HG03558 (cell line): ENCODE measurements around the gene ETS2.

Experiments
- ATAC-seq: cut with Tn5 transposase; IDR thresholded peaks from one replicate; pipeline ENCODE4 v1.9.1; 2021; ENCODE audit warnings: moderate number of reproducible peaks; ENCODE audit not compliant: unreplicated experiment; ENCODE audit errors: extremely low read depth

The ETS2 gene

GRCh38 chr21:38852278-38852677, 46.5 kb downstream of the ETS2 start:
- ATAC-seq = no peak

DNA sequence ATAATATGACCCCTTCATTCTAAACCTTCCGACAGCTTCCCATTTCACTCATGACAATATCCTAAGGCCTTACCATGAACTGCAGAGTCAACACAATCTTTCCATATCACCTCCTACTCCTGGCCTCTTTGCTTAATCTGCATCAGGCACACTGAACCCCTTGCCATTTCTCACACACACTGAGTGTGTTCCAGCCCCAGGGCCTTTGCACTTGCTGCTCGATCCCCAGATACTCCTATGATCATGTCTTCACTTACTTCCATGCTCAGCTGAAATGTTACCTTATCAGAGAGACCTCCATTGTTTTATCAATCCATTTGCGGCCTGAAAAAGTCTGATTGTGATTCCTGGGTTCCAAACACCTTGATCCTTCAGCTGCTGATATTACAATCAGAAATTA, 47.0 kb downstream of the ETS2 start:
- ATAC-seq = no peak

GRCh38 chr21:38853421-38853919, 47.7 kb downstream of the ETS2 start:
- peak; percentile 82 for ATAC-seq

DNA sequence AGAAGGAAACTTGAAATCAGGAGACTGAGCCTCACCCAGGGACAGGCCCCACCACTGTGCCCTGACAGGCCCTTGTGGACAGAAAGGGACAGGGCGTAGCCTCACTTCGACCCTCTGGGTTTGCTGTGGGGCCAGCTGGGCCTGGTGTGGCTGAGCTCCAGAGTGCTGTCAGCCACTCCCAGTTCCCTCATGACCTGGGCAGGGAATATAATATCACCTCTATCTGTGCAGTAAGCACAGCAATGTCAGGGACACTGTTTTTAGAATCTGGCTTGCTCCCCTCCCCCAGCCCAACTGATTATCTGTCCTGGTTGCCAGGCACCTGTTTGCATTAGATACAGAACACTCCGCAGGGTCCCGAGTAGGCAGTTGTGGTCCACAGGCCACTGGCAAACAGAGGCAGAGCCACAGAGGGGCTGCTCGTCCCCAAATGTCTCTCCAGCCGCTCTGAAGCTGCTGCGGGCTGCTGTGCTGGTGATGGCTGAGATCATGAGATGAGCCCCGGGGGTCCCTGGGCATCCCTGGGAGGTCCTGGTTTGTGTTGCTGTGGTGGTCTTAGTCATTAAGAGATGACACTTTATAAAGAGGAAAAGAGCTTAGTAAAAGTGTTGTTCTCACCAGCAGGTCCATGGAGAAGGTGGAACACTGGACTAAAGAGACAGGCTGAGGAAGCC, 51.6 kb downstream of the ETS2 start:
- no peak for ATAC-seq

DNA sequence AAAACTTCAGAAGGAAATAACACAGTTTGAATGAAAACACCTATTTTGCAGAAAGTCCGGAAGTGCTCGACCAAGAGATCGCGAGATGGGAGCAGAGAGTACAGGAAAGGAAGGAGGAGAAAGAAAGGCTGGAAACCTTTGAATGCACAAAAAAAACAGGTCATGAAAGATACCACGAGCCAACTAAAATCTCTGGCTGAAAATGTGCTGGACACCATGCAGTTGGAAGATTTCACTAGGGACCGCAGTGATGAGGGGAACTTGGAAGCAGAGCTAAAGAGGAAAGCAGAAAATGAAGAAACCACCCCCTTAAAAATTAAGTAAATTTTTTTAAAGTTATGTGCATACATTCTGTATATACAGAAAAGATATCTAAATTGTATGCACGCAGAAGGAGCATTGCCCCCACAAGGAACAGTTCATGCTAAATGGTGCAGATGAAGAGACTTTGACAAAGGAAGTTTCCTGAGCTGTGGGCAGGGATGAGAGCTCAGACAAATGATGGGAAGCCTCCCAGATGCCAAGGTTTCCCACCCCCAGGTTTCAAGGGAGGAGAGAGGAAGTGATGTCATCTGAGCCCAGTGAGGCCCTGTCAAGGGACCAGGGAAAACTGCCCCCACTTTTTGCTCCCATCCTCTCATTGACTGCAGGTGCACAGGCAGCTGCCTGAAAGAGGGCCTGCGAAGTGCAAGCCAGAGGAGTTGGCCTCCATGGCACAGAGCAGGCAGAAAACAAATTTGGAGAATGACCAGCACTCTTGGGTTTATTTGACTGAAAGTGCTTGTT, 52.5 kb downstream of the ETS2 start:
- ATAC-seq = no peak

DNA sequence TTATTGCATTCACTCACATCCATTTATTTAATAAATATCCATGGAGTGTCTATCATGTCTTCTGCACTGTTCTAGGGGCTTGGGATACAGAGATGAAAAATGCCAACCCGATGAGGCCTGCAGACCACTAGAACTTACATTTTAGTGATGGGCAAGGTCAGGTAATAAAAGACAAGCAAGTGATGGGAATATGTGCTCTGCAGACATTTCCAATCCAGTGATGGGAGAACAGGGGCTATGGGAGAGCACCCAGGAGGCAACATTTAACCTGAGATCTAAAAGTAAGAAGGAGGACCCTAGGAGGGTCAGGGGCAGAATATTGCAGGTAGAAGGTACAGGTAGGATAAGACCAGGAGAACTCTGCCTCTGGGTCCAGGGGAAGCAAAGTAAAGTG, 53.1 kb downstream of the ETS2 start:
- no peak for ATAC-seq

GRCh38 chr21:38859852-38860251, 54.1 kb downstream of the ETS2 start:
- no peak for ATAC-seq

DNA sequence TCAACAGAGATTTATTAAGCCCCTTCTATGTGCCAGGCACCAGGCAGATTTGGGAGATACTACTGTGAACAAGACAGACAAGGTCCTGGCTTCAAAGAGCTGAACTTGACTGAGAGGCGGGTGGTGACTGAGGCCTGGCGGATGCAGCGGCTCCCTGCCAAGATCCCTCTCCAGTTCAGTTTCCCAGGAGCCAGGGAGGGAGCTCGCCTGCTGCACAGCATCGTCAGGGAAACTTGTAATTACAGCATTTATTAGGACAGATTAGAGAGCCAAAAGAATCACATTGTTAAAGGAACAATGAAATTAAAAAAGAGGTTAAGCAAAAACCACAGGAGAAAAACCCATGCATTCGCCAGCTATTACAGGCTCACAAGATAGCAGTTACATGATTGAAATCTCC, 55.3 kb downstream of the ETS2 start:
- ATAC-seq = no peak

- peak; percentile 88 for ATAC-seq
Observed at GRCh38 chr21:38861989-38862683, 56.4 kb downstream of the ETS2 start.

DNA sequence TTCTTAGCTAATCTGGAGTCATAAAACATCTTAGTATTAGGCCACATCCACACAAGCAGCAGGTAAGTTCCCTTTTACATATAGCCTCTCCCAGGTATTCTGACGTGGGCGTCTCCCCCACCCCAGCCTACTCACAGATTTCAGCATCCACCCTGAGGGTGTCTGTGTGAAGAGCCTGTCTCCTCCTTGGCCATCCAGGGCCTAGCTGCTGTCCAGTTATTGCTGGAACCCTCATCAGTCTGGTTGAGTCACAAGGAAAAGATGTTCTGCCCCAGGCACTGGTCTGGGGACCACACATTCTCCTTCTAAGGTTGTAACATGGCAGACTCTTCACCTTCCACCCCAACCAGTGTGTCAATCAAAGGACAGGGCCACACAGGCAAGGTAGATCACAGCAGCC, 57.6 kb downstream of the ETS2 start:
- ATAC-seq = no peak

DNA sequence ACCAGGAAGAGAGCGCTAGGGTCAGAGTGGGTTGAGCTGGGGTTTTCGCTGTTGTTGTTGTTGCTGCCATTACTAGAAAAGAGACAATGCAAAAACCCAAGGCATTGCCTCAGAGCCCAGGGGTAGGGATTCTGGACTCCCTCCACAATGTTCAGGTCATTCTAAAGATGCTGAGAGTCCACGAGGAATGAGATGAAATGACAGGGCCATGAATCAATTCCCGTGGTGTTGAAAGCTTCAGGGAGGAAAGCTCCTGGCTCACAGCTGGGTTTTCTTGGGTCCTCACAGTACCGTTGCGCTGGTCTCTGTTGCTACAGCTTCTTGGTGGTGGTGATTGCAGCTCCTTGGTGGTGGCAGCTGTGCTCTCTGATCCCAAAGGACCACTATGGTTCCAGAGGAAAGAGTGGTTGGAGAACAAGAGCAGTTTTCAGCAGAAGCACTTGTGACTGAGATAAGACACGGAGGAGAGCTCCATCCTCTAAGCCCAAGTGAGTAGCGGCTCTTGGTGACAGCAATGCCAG, 58.2 kb downstream of the ETS2 start:
- ATAC-seq = no peak

- no peak for ATAC-seq
Observed at GRCh38 chr21:38864964-38865363, 59.2 kb downstream of the ETS2 start.

GRCh38 chr21:38869196-38869595, 63.5 kb downstream of the ETS2 start:
- no peak for ATAC-seq

- no peak for ATAC-seq
Observed at GRCh38 chr21:38869946-38870345, 64.2 kb downstream of the ETS2 start.
